Right renal cortex interstitium (tissue), 3 donors: Measurements from ENCODE around the gene SCD. TPM values are rescaled to one million over a fixed set of nuclear protein-coding genes. Genes with fewer than 3 reads are reported as not detected.
"Not testable (repeated sequence)": the region's sequence is repeated elsewhere in the genome, so short reads cannot be mapped to it uniquely, and the experiment has no call there.

ENCODE experiments used
- DNase-seq, 3 donors: peaks; one replicate each; pipeline ENCODE4 v3.0.0-alpha.2; 2013; ENCODE audit warnings: low read depth in 3 of 3, low spot score in 2 of 3
- polyA plus RNA-seq, 3 donors: library from polyadenylated mRNA; unstranded; fragments of 120-200 nt; gene quantifications; one replicate each; pipeline ENCODE4 v1.2.1, GENCODE V29; 2013; ENCODE audit not compliant: insufficient read length in 3 of 3

The SCD gene
- polyA plus RNA-seq, 3 donors, result 41.8 to 46.6 (median 45.1) TPM

DNA sequence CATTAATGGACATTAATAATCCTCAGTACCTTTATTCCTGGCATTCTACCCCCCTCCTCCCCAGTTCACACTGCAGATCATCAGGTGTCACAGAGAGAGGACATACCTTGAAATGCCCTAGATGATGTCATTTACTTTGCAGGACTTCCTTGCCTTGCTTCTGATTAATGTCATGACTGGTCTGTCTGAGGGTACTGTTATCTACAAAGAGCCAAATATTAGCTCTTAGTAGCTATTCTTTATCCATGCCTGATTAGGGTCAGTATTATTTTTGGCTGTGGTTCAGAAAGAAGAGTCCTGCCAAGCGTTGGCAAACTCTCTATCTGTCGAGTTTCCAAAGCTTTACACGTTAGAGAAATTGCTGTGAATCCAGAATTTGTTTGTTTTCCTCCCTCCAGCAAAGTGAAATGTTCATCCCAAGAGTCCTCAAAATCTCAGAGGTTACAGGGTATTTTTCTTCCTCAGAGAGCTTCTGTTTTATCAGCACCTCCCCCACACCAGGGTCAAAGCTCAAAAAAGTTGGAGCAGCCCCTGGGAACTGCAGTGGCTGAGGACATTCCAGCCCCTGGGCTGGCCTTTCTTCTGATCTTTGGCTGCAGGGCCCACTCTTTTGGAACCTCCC is 12.6 kb downstream of the SCD start:
- no peak for DNase-seq

DNA sequence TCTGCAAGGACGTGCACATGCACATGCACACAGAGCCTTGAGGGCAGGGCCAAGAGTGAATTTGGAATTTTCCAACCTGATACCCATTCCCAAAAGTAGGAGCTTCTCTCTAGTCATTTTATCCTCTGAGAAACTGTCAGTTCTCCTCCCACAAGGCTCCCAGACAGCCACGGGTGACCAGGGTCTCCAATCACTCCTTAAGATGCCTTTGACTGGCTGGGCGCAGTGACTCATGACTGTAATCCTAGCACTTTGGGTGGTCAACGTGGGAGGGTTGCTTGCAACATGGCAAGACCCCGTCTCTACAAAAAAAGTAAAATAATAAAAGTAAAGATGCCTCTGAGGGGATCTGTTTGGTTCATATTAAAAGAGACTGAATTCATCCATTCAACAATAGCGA is 13.2 kb downstream of the SCD start:
- DNase-seq, result no peak

DNA sequence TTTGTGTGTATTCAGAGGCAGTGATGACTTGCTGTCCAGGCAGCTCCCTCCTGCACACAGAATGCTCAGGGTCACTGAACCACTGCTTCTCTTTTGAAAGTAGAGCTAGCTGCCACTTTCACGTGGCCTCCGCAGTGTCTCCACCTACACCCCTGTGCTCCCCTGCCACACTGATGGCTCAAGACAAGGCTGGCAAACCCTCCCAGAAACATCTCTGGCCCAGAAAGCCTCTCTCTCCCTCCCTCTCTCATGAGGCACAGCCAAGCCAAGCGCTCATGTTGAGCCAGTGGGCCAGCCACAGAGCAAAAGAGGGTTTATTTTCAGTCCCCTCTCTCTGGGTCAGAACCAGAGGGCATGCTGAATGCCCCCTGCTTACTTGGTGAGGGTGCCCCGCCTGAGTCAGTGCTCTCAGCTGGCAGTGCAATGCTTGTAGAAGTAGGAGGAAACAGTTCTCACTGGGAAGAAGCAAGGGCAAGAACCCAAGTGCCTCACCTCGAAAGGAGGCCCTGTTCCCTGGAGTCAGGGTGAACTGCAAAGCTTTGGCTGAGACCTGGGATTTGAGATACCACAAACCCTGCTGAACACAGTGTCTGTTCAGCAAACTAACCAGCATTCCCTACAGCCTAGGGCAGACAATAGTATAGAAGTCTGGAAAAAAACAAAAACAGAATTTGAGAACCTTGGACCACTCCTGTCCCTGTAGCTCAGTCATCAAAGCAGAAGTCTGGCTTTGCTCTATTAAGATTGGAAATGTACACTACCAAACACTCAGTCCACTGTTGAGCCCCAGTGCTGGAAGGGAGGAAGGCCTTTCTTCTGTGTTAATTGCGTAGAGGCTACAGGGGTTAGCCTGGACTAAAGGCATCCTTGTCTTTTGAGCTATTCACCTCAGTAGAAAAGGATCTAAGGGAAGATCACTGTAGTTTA is 15.8 kb downstream of the SCD start:
- no peak for DNase-seq

DNA sequence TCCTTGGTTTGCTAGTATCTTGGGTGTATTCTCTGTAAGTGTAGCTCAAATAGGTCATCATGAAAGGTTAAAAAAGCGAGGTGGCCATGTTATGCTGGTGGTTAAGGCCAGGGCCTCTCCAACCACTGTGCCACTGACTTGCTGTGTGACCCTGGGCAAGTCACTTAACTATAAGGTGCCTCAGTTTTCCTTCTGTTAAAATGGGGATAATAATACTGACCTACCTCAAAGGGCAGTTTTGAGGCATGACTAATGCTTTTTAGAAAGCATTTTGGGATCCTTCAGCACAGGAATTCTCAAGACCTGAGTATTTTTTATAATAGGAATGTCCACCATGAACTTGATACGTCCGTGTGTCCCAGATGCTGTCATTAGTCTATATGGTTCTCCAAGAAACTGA is 17.1 kb downstream of the SCD start:
- DNase-seq, result no peak

- peak in 1 of 3 donors; percentile 53 for DNase-seq
Observed at GRCh38 chr10:100364735-100365391, 17.8 kb downstream of the SCD start.

DNA sequence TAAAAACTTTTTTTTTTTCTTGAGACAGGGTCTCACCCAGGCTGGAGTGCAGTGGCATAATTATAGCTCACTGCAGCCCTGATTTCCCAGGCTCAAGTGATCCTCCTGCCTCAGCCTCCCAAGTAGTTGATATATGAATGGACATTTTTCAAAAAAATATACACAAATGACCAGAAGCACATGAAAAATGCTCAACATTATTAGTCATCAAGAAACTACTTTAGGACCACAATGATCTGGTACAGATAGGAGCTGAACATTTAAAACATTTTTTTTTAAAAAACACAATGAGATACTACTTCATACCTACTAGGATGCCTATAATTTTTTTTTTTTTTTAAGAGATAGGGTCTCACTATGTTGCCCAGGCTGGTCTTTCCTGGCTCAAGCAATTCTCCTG is 21.7 kb downstream of the SCD start:
- DNase-seq, result no peak

DNA sequence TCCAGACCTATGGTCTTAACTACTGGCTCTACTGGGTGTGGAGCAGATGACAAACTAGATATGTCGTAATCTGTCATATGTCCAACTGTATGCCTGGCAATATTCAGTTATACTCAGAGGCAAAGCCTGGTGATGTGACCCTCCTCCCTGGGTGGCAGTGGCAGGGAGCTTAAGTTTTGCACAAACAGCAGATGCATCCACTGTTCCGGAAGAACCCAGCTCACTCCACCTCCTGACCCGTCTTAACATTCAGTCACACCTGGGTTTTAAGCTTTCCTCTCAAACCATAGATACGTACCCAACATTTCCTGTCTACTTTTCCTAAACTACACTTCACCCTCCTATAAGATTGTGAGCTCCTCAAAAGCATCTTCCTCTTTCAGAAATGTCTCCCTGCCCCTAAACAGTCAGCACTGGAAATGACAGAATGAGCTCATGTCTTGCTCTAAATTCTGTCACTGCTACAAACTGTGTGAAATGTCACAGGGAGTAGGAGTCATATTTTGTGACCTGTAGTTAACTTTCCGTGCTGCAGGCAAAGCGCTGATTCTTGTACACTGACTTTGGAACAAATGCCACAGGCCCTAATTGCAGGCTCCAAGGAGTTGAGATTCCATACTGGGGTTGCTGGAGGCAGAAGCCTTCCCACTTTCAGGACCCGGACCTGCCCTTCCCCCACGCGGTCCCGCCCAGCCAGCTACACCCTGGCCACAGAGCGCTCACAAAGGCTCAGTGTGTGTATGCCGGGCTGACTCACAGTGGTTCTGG is 23.9 kb downstream of the SCD start:
- DNase-seq, result no peak

DNA sequence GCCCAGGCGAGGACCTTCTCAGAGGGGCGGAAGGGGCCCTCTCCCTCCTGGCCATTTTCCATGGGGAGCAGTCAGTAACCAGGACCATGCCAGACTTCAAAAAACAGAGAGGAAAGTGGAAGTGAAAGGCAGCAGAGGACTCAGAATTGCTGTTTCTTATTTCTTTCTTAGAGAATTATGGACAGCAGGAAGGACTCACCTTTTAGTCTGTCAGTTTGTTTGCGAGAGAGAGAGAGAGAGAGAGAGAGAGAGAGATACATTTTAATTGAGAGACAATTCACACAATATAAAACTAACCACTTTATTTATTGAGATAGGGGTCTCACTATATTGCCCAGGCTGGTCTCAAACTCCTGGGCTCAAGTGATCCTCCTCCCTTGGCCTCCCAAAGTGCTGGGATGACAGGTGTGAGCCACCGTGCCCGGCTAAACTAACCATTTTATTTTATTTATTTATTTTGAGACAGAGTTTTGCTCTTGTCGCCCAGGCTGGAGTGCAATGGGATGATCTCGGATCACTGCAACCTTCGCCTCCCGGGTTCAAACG is 24.5 kb downstream of the SCD start:
- DNase-seq, result no peak

DNA sequence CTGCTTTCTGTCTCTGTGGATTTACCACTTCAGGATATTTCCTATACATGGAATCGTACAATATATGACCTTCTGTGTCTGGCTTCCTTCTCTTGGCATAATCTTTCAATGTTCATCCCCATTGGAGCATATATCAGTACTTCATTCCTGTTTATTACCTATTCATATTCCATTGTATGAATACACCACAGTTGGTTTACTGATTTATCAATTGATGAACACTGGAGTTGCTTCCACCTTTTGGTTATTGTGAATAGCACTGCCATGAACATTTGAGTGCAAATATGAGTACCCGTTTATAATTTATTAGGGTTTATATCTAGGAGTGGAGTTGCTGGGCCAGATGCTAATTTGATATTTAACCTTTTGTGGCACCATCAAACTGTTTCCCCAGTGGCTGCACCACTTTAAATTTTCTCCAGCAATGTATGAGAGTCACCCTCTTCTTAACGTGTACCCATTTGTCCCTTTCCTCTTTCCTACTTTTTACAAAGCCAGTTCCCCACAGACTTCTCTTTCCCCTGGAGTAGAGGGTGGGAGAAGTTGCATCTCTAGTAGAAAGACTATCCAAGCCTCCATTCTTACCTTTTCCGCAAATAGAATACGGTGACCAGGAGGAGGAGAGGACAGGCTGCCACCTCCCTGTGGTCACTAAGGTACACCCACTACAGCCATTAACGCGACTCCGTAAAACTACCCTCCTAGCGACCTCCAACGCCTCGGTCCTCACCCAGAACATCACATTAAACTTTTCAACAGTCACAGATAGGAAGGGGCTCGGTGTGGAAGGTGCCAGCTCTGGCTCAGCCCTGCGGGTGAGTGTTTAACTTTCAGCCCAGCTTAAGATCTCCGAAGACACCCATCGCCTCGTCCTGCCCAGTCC is 25.6 kb downstream of the SCD start:
- DNase-seq, result no peak

GRCh38 chr10:100373298-100374199 is 26.5 kb downstream of the SCD start:
- DNase-seq, result peak; percentile 83 to 95 (median 93)

DNA sequence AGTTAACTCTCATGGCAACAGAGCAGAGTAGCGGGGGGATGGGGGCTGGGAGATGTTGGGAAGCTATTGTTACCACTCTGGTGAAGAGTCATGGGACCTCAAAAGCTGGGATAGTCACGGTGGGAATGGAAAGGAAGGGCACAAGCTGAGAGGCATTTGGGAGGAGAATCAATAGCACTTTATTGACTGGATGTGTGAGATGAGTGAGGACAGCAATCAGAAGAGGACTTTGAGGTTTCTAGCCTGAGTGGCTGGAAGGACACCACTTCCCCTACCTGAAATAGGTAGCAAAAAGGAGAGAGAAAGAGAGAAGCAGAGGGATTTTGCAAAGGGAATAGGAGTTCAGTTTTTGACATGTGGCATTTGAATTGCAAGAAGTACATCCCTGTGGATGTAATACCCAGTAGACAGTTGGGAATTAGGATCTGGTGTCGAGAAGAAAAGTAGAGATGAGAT is 27.2 kb downstream of the SCD start:
- DNase-seq, result no peak

DNA sequence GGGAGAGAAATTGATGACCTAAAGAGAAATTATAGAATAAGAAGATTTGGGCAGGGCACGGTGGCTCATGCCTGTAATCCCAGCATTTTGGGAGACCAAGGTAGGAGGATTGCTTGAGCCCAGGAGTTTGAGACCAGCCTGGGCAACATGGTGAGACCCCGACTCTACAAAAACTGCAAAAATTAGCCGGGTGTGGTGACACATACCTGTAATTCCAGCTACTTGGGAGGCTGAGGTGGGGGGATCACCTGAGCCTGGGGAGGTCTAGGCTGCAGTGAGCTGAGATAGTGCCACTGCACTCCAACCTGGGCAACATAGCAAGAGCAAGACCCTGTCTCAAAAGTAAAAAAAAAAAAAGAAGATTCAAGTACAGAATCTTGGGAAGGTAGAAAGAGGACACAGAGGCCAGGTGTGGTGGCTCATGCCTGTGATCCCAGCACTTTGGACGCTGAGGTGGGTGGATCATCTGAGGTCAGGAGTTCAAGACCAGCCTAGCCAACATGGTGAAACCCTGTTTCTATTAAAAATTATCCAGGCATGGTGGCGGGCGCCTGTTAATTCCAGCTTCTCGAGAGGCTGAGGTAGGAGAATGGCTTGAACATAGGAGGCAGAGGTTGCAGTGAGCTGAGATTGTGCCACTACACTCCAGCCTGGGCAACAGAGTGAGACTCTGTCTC is 27.8 kb downstream of the SCD start:
- not testable (repeated sequence) for DNase-seq

- DNase-seq, result not testable (repeated sequence)
Observed at GRCh38 chr10:100376656-100377055, 29.6 kb downstream of the SCD start.

GRCh38 chr10:100377830-100378229 is 30.8 kb downstream of the SCD start:
- no peak for DNase-seq

DNA sequence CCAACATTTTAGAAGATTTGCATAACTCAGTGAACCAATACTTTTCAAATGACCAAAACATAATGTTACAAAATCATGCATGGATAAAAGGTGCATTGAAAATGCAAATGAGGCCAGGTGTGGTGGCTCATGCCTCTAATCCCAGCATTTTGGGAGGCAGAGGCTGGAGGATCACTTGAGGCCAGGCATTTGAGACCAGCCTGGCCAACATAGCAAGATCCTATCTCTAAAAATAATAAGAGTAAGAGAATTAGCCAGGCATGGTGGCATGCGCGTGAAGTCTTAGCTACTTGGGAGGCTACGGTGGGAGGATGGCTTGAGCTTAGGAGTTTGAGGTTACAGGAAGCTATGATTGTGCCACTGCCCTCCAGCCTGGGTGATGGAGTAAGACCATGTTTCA is 33.4 kb downstream of the SCD start:
- DNase-seq, result no peak

DNA sequence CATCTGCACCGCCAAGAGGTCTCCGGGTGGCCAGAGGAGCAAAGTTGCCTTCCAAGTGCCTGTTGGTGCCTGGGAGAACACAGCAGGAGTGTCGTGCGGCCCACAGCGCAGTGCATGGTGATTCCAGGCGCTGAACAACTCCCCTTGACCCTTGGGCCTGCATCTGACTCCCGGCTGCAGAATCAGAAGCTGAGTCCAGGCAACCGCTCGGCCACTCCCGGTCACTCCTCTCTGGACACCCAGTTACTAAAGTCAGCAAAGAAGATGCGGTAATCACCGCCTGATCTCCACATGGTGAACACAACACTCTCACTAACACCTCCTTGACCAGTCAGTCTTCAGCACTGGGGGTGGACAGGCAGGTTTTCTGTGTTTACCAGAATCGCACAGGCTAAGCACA is 35.5 kb downstream of the SCD start:
- no peak for DNase-seq

DNA sequence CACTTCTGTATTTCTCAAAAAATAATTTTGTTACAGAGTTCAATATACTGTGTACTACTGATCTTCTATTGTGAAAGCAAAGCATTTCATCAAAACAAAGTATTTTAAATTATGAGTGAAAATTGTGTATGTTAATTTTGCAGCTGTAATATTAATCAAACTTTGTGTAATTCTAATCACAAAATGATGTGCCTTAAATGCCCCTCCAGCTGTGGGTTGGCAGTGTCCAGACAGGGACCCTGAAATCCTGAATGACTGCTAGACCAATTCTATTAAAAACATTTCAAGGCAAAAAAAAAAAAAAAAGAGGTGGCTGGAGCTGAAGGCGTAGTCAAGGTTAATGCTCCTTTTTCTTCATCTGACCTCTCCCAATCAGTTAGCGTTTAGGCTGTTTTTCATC is 36.2 kb downstream of the SCD start:
- no peak for DNase-seq
